Peyer's patch (tissue), 4 donors: Measurements from ENCODE around the gene NOXA1.

Experiments
- POLR2A ChIP-seq, 2 donors: fragments of 450-650 bp; IDR thresholded peaks; one replicate each; pipeline ENCODE4 v1.5.1; 2017; ENCODE audit warnings: antibody characterized with exemption in 2 of 2, mild to moderate bottlenecking in 2 of 2, moderate library complexity in 2 of 2
- TF ChIP-seq, protein P1 (sequence below), 6 experiments: fragments of 450-650 bp in 4 of 6; fragments of 200-600 bp in 2 of 6; sonication (generic) in 1 of 6; IDR thresholded peaks; one replicate each; pipeline ENCODE4 v1.5.1; 2017 to 2019; ENCODE audit warnings: antibody characterized with exemption in 6 of 6, mild to moderate bottlenecking in 3 of 6, moderate library complexity in 1 of 6

DNA sequence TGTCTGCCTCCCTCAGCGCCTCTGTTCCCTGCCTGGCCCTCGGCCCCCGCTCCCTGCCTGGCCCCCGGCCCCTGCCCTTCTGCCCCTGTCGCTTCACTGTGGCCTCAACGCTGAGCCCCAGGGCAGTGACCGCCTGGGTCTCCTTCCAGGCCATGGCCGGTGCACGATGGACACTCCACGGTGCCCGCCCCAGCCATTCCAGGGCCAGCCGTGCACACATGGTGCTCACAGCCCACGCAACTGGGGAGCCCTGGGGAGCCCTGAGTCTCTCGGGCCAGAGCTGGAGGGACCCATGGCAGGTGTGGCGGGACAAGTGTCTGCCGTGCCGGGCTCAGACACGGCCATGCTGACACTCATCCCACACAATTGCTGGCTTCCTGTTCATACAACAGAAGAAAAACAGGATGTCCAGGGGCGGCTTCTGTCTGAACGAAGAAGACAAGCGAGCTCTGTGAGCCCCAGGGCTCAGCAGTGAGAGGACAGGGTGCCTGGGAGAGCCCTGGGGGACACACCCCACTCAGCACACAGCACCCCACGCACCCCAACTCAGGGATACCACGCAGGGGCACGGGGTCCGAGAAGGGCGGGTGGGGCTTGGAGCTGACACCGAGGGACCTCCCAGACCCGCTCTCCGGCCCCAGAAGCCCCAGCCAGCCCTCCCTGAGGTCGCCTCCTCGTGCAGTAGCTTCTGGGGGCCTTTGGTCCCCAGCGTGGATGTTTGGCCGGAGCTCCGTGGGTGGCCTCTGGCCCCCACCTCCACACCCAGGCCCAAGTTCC is 35.9 kb upstream of the NOXA1 start:
- TF ChIP-seq, protein P1, sequence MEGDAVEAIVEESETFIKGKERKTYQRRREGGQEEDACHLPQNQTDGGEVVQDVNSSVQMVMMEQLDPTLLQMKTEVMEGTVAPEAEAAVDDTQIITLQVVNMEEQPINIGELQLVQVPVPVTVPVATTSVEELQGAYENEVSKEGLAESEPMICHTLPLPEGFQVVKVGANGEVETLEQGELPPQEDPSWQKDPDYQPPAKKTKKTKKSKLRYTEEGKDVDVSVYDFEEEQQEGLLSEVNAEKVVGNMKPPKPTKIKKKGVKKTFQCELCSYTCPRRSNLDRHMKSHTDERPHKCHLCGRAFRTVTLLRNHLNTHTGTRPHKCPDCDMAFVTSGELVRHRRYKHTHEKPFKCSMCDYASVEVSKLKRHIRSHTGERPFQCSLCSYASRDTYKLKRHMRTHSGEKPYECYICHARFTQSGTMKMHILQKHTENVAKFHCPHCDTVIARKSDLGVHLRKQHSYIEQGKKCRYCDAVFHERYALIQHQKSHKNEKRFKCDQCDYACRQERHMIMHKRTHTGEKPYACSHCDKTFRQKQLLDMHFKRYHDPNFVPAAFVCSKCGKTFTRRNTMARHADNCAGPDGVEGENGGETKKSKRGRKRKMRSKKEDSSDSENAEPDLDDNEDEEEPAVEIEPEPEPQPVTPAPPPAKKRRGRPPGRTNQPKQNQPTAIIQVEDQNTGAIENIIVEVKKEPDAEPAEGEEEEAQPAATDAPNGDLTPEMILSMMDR (IDR thresholded peaks at IDR 0.05), result no peak
- TF ChIP-seq POLR2A (IDR thresholded peaks at IDR 0.05), result no peak
